OCI-LY1 (cell line): ENCODE measurements around the gene CDH22.

ENCODE experiments used
- H2AFZ ChIP-seq: fragments of 200-600 bp; sonication (generic), shearing (Covaris generic); 2 replicates; pipeline ENCODE4 v1.6.0; 2014; ENCODE audit warnings: antibody characterized with exemption, mild to moderate bottlenecking, low read length
- H3F3A ChIP-seq: fragments of 200-600 bp; sonication (generic), shearing (Covaris generic); 2 replicates; pipeline ENCODE4 v1.6.0; 2014; ENCODE audit warnings: mild to moderate bottlenecking, antibody characterized with exemption, low read length, moderate library complexity; ENCODE audit not compliant: insufficient read depth
- H3K27ac ChIP-seq: fragments of 200-600 bp; sonication (generic); 2 replicates; pipeline ENCODE4 v1.5.1; 2014; ENCODE audit warnings: low read length, mixed run types, mild to moderate bottlenecking, low read depth; ENCODE audit not compliant: poor library complexity, severe bottlenecking
- H3K27me3 ChIP-seq: fragments of 200-600 bp; sonication (generic); 2 replicates; pipeline ENCODE4 v1.6.0; 2014; ENCODE audit warnings: antibody characterized with exemption, mild to moderate bottlenecking, low read length, moderate library complexity; ENCODE audit not compliant: insufficient read depth
- H3K36me3 ChIP-seq: fragments of 200-600 bp; sonication (generic); 2 replicates; pipeline ENCODE4 v1.6.1; 2014; ENCODE audit warnings: mild to moderate bottlenecking, antibody characterized with exemption, low read length, moderate library complexity, mixed read lengths; ENCODE audit not compliant: insufficient read depth
- H3K4me1 ChIP-seq: fragments of 200-600 bp; sonication (generic); 2 replicates; pipeline ENCODE4 v1.5.1; 2014; ENCODE audit warnings: mild to moderate bottlenecking, low read length, moderate library complexity; ENCODE audit not compliant: insufficient read depth, severe bottlenecking
- H3K4me2 ChIP-seq: fragments of 200-600 bp; sonication (generic), shearing (Covaris generic); 2 replicates; pipeline ENCODE4 v1.6.1; 2014; ENCODE audit warnings: low read length
- H3K4me3 ChIP-seq: fragments of 200-600 bp; sonication (generic); 2 replicates; pipeline ENCODE4 v1.5.1; 2014; ENCODE audit warnings: low read length, low read depth, mild to moderate bottlenecking, mixed read lengths; ENCODE audit not compliant: poor library complexity, severe bottlenecking
- H3K79me2 ChIP-seq: fragments of 200-600 bp; shearing (Covaris generic); 2 replicates; pipeline ENCODE4 v1.6.1; 2016; ENCODE audit warnings: mixed run types, low read length, mixed read lengths; ENCODE audit not compliant: insufficient read depth
- H3K9ac ChIP-seq: fragments of 200-600 bp; sonication (generic), shearing (Covaris generic); 2 replicates; pipeline ENCODE4 v1.6.1; 2014; ENCODE audit warnings: mild to moderate bottlenecking, low read length, mixed read lengths
- H3K9me2 ChIP-seq: fragments of 200-600 bp; sonication (generic), shearing (Covaris generic); 2 replicates; pipeline ENCODE4 v1.6.1; 2014; ENCODE audit warnings: low read depth, mild to moderate bottlenecking, low read length, mixed read lengths
- H3K9me3 ChIP-seq: fragments of 200-600 bp; shearing (Covaris generic); 2 replicates; pipeline ENCODE4 v1.6.1; 2014; ENCODE audit warnings: low read length, mixed read lengths
- H4K20me1 ChIP-seq: fragments of 200-600 bp; sonication (generic), shearing (Covaris generic); 2 replicates; pipeline ENCODE4 v1.6.0; 2016; ENCODE audit warnings: mild to moderate bottlenecking, low read length; ENCODE audit not compliant: insufficient read depth
- EZH2 ChIP-seq: fragments of 200-600 bp; sonication (generic), shearing (Covaris generic); IDR thresholded peaks from 2 replicates; pipeline ENCODE4 v1.8.0; 2017; ENCODE audit warnings: borderline replicate concordance, mixed run types, mild to moderate bottlenecking, antibody characterized with exemption, low read length, moderate library complexity, mixed read lengths
- TF ChIP-seq, protein P1 (sequence below): fragments of 200-600 bp; sonication (generic), shearing (Covaris generic); IDR thresholded peaks from 2 replicates; pipeline ENCODE4 v1.5.1; 2017; ENCODE audit warnings: mild to moderate bottlenecking, antibody characterized with exemption, low read length, moderate library complexity, mixed read lengths

CDH22 gene

DNA sequence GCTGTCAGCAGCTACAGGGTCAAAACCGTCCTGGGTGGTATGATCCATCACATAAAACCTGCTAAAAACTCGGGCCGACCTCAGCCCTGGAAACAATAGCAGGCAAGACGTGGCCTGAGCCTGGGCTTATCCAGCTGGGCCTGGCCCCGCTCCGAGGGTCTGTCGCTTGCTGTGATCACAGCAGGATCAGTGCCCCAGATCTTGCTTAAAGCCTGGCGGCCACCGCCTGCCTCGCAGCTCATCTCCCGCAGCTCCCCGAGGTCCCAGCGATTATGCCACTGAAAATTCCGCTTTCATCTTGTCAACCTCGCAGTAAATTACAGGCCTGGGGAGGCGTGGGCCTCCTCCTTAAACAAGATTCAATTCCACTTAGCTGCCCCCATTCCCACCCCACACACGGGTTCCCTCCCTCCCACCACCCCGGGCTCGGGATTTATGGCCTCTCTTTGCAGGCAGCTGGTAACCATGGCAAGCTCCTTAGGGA, 40.1 kb downstream of the CDH22 start:
- no peaks in the 10 kb centered on the region for H3K36me3 ChIP-seq
- TF ChIP-seq, protein P1, sequence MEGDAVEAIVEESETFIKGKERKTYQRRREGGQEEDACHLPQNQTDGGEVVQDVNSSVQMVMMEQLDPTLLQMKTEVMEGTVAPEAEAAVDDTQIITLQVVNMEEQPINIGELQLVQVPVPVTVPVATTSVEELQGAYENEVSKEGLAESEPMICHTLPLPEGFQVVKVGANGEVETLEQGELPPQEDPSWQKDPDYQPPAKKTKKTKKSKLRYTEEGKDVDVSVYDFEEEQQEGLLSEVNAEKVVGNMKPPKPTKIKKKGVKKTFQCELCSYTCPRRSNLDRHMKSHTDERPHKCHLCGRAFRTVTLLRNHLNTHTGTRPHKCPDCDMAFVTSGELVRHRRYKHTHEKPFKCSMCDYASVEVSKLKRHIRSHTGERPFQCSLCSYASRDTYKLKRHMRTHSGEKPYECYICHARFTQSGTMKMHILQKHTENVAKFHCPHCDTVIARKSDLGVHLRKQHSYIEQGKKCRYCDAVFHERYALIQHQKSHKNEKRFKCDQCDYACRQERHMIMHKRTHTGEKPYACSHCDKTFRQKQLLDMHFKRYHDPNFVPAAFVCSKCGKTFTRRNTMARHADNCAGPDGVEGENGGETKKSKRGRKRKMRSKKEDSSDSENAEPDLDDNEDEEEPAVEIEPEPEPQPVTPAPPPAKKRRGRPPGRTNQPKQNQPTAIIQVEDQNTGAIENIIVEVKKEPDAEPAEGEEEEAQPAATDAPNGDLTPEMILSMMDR, result no peak
- TF ChIP-seq EZH2, result no peak
- no peaks in the 10 kb centered on the region for H3F3A ChIP-seq
- H3K79me2 ChIP-seq, result no peaks in the 10 kb centered on the region
- H4K20me1 ChIP-seq, result no peaks in the 10 kb centered on the region
- H3K27ac ChIP-seq, result no peak overlapping the region
- no peaks in the 10 kb centered on the region for H3K9me3 ChIP-seq
- H3K4me1 ChIP-seq, result no peaks in the 10 kb centered on the region
- no peak overlapping the region for H3K4me3 ChIP-seq
- H3K27me3 ChIP-seq, result no peaks in the 10 kb centered on the region
- H3K9ac ChIP-seq, result no peak overlapping the region
- no peak overlapping the region for H3K4me2 ChIP-seq
- no peaks in the 10 kb centered on the region for H3K9me2 ChIP-seq
- H2AFZ ChIP-seq, result no peak overlapping the region

DNA sequence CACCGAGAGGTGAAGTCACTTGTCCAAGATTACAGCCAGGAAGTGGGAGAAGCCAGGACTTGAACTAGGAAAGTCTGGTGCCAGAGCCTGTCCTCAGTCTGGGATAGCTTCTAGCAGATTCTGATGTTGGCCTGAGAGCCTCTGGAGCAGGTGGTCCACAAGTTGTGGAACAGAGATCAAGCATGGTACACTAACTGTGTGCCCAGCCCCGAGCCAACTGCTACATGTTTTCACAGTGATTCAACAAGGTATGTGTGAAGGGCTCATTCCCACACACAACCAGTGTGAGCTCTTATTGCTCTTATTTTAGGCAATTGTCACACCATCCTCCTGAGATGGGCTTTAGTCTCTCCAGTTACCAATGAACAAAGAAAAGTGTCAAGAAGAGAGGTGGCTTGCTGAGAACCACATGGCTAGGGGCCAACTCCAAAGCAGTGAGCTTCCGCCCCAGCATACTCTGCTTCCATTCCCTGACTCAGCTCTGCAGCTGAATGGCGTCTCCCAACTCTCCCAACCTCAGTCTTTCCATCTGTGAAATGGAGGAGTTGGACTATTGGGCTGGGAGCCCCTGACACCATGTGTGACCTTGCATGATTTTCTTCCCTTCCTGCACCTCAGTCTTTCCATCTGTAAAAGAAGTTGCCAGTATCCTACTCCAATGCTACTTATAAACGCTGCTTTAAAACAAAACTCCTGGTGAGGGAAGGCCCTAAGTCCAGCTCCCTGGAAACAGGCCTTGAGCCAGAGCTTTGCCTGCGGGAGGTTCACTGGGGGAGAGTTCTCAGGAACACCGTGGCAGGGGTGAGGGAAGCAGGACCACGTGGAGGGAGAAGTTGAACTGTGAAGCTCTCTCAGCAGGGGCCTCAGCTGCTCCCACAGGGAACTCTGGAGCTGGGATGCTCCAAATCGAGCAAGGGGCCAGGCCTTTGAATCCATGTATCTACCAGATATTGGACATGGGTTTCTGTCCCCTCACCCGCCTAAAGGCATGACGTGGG, 40.9 kb downstream of the CDH22 start:
- Histone ChIP-seq H3K36me3 (no peaks in the 10 kb centered on the region), H3K4me1 (no peaks in the 10 kb centered on the region), H3K4me2 (no peak overlapping the region), H3K9me3 (no peaks in the 10 kb centered on the region), H2AFZ (no peak overlapping the region), H3K79me2 (no peaks in the 10 kb centered on the region), H4K20me1 (no peaks in the 10 kb centered on the region), H3K27me3 (no peaks in the 10 kb centered on the region), H3K9ac (no peak overlapping the region), H3K9me2 (no peaks in the 10 kb centered on the region), H3K27ac (no peak overlapping the region), H3K4me3 (no peak overlapping the region), H3F3A (no peaks in the 10 kb centered on the region)
- TF ChIP-seq, protein P1, result no peak
- no peak for TF ChIP-seq EZH2

DNA sequence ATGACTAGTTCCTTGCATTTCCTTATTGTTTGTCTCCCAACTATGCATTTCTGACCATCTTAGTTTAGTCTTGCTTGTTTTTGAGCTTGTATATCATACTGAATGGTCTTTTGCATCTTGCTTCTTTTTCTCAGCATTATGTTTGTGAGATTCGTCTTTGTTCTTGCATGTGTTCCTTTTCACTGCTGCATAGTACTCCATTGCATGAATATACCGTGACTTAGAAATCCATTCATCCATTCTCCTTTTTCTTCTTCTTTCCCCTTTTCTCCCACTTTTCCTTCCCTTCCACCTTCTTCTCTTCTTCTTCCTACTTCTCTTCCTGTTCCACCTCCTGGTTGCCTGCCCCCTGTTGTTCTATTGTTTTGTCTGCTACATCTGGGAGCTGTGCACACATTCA, 42.8 kb downstream of the CDH22 start:
- H3K36me3 ChIP-seq, result no peaks in the 10 kb centered on the region
- no peaks in the 10 kb centered on the region for H3K27me3 ChIP-seq
- H3F3A ChIP-seq, result no peaks in the 10 kb centered on the region
- H3K4me3 ChIP-seq, result no peak overlapping the region
- H3K27ac ChIP-seq, result no peak overlapping the region
- H3K79me2 ChIP-seq, result no peaks in the 10 kb centered on the region
- H3K9me2 ChIP-seq, result no peaks in the 10 kb centered on the region
- H3K9ac ChIP-seq, result no peak overlapping the region
- no peaks in the 10 kb centered on the region for H3K4me1 ChIP-seq
- H2AFZ ChIP-seq, result no peak overlapping the region
- H3K9me3 ChIP-seq, result no peaks in the 10 kb centered on the region
- H3K4me2 ChIP-seq, result no peak overlapping the region
- H4K20me1 ChIP-seq, result no peaks in the 10 kb centered on the region
- TF ChIP-seq, protein P1, result no peak
- TF ChIP-seq EZH2, result no peak
